HG03565 (cell line): Measurements from ENCODE around the gene RNF38.
"Not testable (repeated sequence)": the region's sequence is repeated elsewhere in the genome, so short reads cannot be mapped to it uniquely, and the experiment has no call there.

ENCODE experiments used
- ATAC-seq: cut with Tn5 transposase; IDR thresholded peaks from one replicate; pipeline ENCODE4 v1.9.1; 2021; ENCODE audit warnings: mild to moderate bottlenecking, moderate library complexity; ENCODE audit not compliant: unreplicated experiment

RNF38 gene

DNA sequence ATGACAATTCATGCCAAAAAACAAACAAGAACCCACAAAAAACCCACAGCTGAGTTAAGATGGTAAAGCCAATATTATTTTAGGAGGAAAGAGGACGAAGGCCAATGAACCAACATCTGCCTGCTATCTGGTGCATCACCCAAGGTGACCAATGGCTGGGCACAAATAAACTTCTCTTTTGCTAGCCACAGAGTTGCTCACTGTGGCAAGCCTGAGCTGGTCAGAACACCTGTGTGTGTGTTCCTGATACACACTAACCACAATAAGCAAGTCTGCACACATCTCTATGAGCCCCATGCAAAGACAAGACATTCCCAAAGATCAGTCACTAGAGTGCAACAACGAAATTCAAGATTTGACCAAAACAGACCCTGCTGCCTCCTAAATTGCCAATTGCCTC, 63.1 kb downstream of the RNF38 start:
- ATAC-seq: no peak

DNA sequence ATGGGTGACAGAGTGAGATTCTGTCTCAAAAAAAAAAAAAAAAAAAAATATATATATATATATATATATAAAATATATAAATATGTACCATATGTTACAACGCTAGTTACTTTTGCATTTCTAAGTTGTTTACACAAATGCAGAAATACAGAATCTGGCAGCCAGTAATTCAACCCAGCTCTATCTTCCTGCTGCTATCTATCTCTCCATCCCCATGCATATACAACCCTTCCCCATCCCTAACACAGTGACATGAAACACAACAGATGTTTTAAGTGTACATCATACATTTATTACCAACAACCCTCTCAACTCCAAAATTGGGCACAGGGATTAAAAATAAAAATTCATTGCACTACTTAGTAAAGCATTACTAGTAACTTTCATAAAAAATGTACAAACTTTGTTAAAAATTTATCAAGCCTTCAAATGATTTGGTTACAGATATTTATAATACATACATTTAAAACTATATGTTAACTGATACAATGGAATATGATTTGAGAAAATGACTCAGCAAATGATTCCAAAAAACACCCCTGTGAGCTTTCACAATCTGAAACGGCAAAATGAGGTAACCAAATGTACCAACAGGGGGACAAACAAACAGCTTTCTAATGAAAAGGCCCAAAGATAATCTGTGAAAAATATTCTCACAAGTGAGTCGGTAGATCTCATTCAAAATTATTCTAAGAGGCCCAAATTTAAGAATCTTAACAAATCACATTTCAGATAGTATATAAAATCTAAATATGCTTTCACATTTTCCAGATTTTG, 63.8 kb downstream of the RNF38 start:
- no peak for ATAC-seq

DNA sequence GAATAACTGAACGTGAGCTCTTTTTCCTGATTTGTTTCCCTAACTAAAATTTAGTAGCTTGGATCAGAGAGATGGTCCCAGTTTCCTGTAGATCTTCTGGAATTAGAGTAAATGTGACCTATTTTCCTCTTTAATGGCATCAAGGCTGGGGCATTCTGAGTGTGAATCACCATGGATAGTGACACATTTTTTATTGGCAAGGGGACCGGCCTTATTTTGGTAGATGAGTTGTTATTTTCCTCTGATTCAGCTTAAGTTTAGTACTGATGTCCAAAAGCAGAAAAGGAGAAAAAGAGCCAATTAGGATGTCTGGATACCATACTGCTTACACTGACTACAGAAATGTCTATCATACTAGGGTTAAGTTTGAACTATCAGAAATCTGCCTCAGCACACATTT, 68.1 kb downstream of the RNF38 start:
- no peak for ATAC-seq

DNA sequence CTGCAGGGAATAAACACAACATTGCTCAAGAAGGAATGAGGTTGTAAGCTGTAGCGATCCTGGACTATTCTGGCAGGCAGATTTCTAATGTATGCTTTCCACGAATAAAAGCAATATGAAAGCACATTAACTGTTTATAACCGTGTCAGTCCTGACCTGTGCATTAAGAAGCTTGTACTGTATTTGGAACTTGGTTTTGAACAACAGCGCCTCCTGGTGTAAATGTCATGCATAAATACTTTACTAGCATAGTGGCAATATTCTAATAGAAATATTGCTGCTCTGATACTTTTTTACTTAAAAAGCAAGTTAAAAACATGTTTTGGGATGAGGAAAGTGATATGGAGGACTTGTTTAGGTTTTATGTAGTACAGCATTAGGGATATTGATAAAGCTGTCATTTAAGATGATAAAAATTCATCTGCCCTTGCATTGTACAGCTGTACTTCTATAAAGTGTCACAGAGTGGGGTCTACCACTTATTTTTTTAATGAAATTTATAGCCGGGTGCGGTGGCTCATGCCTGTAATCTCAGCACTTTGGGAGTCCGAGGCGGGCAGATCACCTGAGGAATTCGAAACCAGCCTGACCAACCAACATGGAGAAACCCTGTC, 71.2 kb downstream of the RNF38 start:
- ATAC-seq: no peak

DNA sequence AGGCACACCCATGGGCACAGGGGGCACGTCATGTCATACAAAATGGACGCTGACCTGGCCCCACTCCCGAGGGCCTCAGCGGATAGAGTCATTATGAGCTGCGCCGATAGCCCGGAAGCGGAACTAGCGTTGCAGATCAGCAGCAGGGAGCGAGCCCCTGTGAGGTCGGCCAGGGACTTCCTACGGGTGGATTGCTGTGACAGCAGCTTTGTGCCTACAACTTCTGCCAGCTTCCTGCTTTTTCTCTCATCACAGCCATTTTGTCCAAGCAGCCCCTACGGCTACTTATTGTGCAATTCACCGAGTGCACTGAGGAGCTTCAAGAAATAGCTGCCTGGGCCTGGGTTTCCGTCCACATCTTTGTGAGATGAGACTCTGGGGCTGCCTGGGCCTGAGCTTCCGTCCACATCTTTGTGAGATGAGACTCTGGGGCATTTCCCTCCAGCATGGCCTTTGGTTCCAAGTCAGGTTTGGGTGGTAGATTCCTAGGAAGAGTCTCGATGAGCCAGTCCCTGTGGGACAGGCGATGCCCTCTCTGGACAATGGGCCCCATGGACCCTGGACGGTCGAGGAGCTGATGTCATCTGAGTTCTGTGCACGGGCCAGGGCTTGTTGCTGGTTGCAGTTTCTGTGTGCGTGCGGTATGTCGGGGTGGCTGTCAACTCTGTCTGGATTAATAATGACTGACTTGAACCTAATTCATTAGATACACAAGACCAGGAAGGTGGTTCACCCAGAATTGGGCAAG, 74.8 kb downstream of the RNF38 start:
- no peak for ATAC-seq

DNA sequence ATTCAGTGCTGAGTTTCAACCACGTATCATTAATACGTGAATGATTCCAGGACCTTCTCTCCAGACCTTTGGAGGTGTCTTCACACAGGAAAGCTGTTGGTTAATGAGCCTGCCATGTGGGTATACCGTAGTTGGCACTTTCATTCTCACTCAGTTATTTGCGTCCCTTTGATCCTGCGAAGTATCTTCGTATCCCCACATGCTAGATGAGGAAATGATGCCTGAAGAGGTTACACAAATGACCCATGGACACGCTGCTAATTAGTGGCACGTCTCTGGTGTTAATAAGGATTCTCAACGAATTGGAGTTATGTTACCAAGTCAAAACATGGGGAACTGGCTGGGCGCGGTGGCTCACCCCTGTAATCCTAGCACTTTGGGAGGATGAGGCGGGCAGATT, 76.1 kb downstream of the RNF38 start:
- no peak for ATAC-seq

DNA sequence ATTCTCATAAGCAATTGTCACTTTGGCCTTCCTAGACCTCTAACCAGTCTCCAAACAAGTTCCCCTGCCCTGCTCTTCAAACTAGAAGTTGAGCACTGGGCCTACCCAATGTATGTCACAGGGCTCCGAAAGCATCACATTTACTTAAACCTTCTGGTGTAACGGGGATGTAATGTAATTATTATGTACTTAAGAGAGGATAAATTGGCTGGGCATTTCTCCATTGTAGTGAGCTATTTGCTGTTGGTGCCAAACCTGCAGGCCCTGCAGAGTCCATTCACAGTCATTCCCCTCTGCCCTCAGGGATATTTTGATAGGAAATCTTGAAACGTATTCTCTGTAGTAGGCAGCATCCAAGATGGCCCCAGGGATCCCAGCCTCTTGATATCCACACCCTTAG, 77.6 kb downstream of the RNF38 start:
- ATAC-seq: no peak

DNA sequence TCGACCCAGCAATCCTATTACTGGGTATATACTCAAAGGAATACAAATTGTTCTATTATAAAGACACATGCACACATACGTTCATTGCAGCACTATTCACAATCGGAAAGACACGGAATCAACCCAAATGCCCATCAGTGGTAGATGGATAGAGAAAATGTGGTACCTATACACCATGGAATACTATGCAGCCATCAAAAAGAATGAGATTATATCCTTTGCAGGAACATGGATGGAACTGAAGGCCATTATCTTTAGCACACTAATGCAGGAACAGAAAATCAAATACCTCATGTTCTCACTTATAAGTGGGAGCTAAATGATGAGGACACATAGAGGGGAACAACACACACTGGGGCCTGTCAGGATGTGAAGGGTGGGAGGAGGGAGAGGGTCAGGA, 78.2 kb downstream of the RNF38 start:
- ATAC-seq: not testable (repeated sequence)

DNA sequence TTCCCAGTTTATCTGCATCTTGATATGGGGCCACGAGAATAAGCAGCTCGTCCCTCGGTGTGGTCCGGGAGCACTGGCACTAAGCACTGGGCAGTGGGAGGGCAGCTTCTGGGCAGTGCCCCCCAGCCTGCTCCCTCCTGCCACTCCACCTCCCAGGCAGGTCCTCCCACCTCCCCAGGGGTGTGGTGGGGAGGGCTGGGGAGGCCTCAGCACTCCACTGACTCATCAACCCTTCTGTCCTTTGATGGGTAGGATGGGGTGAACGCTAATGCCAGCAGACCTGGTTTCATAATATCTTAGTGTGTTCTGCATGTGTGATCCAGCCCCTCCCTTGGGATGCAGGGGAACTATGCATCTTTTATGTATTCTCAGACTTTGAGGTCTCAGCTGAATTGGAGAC, 79.6 kb downstream of the RNF38 start:
- no peak for ATAC-seq

DNA sequence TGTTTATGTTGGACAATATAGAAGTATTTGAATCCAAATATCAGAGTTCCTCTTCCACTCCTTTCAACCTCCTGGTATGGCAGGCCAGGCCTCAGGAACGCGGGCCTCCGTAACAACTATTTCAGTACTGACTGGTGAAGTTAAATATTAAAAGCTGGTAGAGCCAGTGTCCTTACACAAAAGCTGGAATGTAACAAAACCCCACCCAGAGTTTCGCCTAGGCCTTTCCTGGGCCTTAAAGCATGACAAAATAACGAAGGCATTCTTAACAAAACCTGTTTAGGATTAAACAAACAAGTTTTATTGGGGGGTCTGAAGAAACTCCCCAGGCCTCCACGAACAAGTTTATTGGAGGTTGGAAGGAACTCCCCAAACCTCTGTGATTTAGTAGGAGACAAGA, 80.3 kb downstream of the RNF38 start:
- no peak for ATAC-seq

DNA sequence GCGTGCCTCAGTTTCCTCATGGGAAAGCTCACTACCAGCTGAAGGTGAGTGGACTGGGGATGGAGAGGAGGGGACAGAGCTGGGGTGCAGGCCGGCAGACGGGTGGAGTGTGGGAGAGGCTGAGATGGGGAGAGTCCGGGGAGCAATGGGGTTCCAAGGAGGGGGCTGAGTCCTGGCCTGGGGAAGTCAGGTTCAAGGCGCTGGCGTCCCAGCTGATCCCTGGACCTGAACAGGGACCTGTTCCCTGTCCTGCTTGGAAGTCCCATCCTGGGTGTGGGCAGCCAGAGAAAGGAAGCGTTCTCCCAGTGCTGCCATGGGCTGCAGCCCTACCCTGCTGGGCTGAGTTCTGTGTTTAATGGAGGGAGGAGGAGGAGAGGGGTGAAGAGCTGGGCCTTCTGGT, 80.9 kb downstream of the RNF38 start:
- ATAC-seq: no peak

DNA sequence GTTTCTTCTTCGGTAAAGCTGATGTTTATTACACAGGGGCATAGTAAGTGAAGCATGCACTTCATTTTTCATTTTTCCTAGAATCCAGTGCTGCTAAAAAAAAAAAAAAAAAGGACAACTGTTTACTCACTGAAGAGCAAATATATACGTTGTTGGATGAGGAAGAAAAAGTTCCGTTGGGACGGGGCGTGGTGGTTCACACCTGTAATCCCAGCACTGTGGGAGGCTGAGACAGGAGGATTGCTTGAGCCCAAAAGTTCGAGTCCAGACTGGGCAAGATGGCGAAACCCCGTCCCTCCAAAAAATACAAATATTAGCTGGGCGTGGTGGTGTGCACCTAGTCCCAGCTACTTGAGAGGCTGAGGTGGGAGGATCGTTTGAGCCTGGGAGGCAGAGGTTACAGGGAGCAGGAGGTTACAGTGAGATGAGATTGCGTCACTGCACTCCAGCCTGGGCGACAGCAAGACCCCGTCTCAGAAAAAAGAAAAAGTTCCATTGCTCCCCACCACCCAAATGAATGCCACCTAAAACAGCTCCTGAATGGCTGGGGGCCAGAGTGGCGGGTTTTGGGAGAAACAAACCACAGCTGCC, 81.8 kb downstream of the RNF38 start:
- no peak for ATAC-seq

DNA sequence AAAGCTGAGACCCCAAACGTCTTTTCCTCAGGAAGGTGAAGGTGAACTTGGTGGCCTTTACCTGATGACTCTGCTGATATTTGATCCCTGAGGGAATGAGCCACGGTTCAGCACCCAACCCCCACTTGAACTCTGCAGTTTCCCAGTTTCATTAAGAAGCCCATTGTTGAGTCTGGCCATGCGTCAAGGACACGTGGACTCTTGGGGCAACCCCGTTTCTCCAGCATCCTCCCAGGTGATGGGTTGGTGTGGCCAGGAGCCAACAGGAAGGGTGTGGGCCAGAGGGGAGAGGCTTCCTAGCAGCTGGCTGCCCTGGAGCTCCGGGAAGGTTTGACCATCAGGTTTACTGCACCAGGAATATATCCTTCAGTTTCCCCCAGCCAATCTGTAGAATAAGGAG, 82.3 kb downstream of the RNF38 start:
- ATAC-seq: no peak

DNA sequence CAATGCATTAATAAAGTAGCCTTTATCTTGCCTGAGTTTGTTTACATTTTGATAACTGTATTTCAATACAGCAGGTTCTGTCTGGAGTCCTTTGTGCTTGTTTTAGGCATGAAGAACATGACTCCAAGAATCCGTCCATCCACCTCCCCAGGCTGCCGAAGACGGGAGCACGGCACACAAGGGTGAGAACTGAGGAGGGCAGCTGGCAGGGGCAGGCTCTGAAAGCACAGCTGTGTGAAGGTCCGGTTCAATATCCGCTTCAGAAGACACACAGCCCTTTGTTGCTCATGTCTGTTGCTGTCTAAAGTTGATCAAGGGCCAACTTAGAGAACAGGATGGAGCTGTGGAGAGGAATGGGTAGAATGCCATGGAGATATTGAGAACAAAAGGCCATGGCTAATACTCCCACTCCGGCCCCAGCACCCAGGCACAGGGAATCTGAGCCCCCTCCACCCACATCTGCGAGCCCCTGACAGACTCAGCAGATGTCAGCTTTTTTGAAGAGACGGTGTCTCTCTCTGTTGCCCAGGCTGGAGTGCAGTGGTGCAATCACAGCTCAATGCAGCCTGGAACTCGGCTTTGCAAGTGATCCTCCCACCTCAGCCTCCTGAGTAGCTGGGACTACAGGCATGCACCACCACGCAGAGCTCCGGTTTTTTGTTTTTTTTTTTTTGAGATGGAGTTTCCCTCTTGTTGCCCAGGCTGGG, 83.3 kb downstream of the RNF38 start:
- no peak for ATAC-seq

DNA sequence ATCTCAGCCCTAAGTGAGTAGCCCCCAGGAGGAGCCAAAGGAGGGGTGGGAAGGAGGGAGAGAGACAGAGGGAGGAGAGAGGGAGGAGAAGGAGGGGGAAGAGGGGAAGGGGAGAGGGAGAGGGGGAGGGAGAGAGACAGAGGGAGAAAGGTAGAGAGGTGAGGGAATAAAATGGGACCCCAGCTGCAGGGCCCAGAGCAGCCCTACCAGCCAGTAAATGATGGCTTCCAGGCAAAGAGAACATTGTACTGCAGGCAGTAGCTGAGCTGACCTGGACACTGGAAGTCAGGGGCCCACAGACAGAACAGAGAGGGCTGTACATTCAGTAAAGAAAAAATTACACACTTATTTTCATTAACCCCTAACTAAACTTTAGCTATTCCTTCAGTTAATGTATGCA, 84.0 kb downstream of the RNF38 start:
- no peak for ATAC-seq

DNA sequence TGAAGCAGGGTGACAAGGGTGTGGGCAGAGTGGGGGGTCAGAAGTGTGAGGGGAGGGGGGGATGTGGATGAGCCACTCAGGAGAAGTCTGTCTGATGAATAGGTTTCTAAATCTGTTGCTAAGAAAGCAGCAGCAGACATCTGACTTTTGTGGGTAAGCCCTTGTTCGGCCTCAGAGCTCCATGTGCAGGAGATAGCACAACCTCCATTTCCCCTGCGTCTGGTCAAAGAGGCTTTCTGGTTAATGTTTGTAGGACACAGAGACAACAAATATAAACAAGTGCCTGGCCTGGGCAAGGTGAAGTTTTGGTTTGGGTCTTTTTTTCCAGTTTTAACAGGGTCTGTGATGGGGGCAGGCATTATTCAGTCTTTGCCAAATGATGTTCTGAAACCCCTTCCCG, 84.8 kb downstream of the RNF38 start:
- ATAC-seq: no peak

DNA sequence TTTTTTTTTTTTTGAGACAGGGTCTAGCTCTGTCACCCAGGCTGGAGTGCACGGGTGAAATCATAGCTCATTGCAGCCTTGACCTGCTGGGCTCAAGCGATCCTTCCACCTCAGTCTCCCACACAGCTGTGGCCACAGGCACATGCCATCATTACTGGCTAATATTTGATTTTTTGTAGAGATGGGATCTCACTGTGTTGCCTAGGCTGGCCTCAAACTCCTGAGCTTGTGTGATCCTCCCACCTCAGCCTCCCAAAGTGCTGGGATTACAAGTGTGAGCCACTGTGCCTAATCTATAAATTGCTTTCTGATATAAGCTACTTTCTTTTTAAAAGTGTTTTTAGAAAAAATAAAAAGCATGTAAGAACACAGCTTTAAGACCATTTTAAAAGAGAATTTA, 85.3 kb downstream of the RNF38 start:
- no peak for ATAC-seq

DNA sequence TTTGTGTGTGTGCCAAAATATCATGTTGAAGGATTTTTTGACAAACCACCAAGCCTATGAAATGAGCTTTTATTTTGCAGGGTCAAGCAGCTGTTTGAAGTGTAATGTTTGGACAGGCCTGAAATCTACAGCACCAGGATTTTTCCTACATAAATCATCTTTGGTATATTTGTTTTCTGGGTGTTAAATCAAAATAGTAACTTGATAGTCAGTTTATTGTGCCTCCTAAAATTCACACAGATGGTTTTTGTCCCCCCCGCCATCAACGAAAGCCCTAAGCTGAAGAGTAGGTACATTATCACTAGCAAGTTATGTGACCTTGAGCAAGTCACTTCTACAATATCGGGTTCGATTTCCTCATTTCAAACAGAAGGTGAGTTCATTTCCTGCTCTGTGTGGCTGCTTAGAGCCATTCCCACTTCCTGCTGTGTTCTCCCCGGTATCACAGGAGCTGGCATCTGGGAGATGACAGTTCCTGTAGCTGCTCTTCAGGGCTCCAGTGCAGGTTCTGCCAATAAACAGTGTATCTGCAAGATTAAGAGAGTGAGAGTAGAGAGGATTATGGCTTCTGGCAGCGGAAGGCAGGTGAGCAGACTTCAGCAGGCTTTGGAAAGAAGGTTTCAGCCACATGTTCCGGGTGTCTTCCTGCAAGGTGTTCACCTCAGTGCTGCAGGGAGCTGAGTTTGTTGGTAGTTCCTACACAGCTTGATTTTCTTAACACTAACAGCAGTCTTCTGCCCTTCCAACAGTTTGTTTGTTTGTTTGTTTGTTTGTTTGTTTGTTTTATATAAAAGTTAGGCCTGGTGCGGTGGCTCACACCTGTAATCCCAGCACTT, 93.4 kb downstream of the RNF38 start:
- no peak for ATAC-seq

DNA sequence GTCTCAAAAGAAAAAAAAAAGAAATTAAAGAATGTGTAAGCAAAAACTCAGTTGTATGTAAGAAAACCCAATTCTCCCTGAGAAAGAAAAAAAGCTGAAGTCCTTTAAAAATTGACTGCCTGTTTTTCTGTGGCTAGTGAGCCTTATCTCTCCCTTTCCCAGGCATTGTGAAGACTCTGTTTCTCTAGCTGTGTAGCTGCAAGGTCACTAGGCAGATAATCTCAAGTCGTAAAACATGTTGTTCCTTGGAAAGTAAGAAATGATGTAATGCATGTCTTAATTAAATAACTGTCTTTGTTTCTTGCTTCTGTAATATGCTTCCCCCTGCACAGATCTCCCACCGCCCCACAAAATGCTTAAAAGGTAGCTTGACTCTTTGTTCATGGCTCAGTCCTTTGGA, 95.7 kb downstream of the RNF38 start:
- ATAC-seq: not testable (repeated sequence)

DNA sequence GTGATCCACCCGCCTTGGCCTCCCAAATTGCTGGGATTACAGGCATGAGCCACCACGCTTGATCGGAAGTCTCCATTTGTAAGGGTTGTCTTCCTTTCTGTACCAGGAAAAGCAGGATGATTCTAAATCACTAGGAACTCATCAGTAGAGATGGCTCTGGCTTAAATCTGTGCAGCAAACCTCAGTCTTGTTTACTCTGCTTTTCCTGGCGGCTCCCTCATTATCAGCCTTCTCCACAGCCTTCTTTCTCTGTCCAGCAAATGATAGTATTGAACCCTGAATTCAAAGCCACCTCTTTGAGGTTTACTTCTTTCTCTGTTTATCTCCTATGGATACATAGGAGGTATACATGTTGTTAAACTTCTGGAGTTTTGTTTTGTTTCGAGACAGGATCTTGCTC, 98.8 kb downstream of the RNF38 start:
- no peak for ATAC-seq
